GM12892 (cell line): ENCODE data around the gene COMMD3.
"Not testable (repeated sequence)": the region's sequence is repeated elsewhere in the genome, so short reads cannot be mapped to it uniquely, and the experiment has no call there.

Source experiments
- DNase-seq: peaks from one replicate; pipeline ENCODE4 v3.0.0; 2011; ENCODE audit not compliant: insufficient read length
- FAIRE-seq: peaks from 2 replicates; lab custom pipeline; 2011; peaks lifted over from hg19 to GRCh38; lab: Jason Lieb, UNC
- POLR2A ChIP-seq: IDR thresholded peaks from 2 replicates; pipeline ENCODE4 v1.6.1; 2011; ENCODE audit warnings: low read depth, low read length, control low read depth
- POLR2AphosphoS5 ChIP-seq: IDR thresholded peaks from 2 replicates; pipeline ENCODE4 v1.6.1; 2011; ENCODE audit warnings: low read depth, low read length, control low read depth
- TAF1 ChIP-seq: IDR thresholded peaks from 2 replicates; pipeline ENCODE4 v1.6.1; 2011; ENCODE audit warnings: low read depth, mild to moderate bottlenecking, control low read depth, low read length, borderline replicate concordance

Gene COMMD3

GRCh38 chr10:22309180-22310000, 6.8 kb upstream of the COMMD3 start:
- no peak for DNase-seq
- TF ChIP-seq TAF1: no peak
- no peak for FAIRE-seq

GRCh38 chr10:22310012-22310411, 6.2 kb upstream of the COMMD3 start:
- FAIRE-seq, DNase-seq: not testable (repeated sequence)

- FAIRE-seq (no peak), DNase-seq (no peak)
- TF ChIP-seq TAF1 (no peak), POLR2A (no peak), POLR2AphosphoS5 (no peak)
These were observed 5.3 kb upstream of the COMMD3 start for GRCh38 chr10:22310928-22311327.

- DNase-seq (no peak), FAIRE-seq (peak; percentile 81)
- TF ChIP-seq POLR2A (no peak), TAF1 (no peak), POLR2AphosphoS5 (no peak)
These were observed 1.3 kb upstream of the COMMD3 start for GRCh38 chr10:22314852-22315251.

GRCh38 chr10:22315455-22316285, 518 bp upstream of the COMMD3 start:
- no peak for DNase-seq
- TF ChIP-seq TAF1 (no peak; the same call in 1 of the 2 replicates), POLR2A (no peak), POLR2AphosphoS5 (no peak)
- FAIRE-seq: no peak

GRCh38 chr10:22317076-22317370, 835 bp downstream of the COMMD3 start:
- DNase-seq (no peak), FAIRE-seq (no peak)

GRCh38 chr10:22317771-22318565, 1.8 kb downstream of the COMMD3 start:
- DNase-seq: no peak
- FAIRE-seq: peak; percentile 54
- TF ChIP-seq POLR2AphosphoS5 (no peak), POLR2A (no peak), TAF1 (no peak)

More at GRCh38 chr10:22317076-22317370, 835 bp downstream of the COMMD3 start:
- TF ChIP-seq POLR2AphosphoS5: no peak; the same call in 1 of the 2 replicates
- TF ChIP-seq TAF1: no peak
- no peak for TF ChIP-seq POLR2A

GRCh38 chr10:22318772-22319171, 2.6 kb downstream of the COMMD3 start:
- FAIRE-seq: no peak

GRCh38 chr10:22319547-22319979, 3.4 kb downstream of the COMMD3 start:
- TF ChIP-seq TAF1 (no peak), POLR2AphosphoS5 (no peak), POLR2A (no peak)
- DNase-seq (no peak), FAIRE-seq (peak; percentile 27)

More at GRCh38 chr10:22318772-22319171, 2.6 kb downstream of the COMMD3 start:
- TF ChIP-seq TAF1 (no peak), POLR2AphosphoS5 (no peak), POLR2A (no peak)
- DNase-seq: no peak

GRCh38 chr10:22319980-22320558, 3.9 kb downstream of the COMMD3 start:
- FAIRE-seq (peak; percentile 83), DNase-seq (no peak)
- TF ChIP-seq POLR2AphosphoS5: no peak
- TF ChIP-seq TAF1: no peak
- no peak for TF ChIP-seq POLR2A

GRCh38 chr10:22320591-22321155, 4.5 kb downstream of the COMMD3 start, which contains the start of gene BMI1:
Gene BMI1, plus strand, starts transcription at chr10:22321099. Its CDS starts 5,351 bp downstream, at chr10:22326450.
- DNase-seq (no peak), FAIRE-seq (peak; percentile 58)
- no peak for TF ChIP-seq POLR2AphosphoS5
- no peak for TF ChIP-seq POLR2A
- TF ChIP-seq TAF1: no peak
